Activated CD8-positive, alpha-beta memory T cell treated with anti-CD3 and anti-CD28 coated beads, Interleukin-2, amount 50 U/mL, for 24 hours (primary cell): Measurements from ENCODE around the gene SULF2.

ENCODE experiments used
- DNase-seq: peaks from one replicate; pipeline ENCODE4 v3.0.0-alpha.2; 2020; ENCODE audit errors: extremely low read depth

The SULF2 gene

GRCh38 chr20:47669152-47669425 lies 116.2 kb downstream of the SULF2 start:
- no peak for DNase-seq

GRCh38 chr20:47668313-47669151 lies 116.7 kb downstream of the SULF2 start:
- DNase-seq = no peak

GRCh38 chr20:47667531-47668312 lies 117.6 kb downstream of the SULF2 start:
- no peak for DNase-seq

GRCh38 chr20:47667086-47667485 lies 118.2 kb downstream of the SULF2 start:
- no peak for DNase-seq

DNA sequence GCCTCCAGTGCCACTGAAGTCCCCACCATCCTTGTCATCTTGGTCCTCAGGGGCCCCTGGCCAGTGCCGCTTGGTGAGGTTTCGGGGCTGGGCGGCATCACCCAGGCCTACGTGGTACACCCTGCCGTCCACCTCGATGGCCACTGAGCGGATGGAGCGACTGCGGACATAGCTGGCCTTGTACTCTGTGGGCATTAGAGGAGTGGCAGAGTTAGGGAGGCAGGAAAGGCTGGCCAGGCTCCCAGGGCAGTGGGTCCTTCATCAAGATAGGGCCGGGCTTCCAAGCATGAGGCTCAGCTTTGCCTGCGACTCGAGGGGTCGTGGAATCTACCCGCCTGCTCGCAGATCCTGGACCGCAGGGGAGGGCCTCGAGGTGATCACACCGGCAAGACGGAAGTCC lies 119.0 kb downstream of the SULF2 start:
- no peak for DNase-seq

DNA sequence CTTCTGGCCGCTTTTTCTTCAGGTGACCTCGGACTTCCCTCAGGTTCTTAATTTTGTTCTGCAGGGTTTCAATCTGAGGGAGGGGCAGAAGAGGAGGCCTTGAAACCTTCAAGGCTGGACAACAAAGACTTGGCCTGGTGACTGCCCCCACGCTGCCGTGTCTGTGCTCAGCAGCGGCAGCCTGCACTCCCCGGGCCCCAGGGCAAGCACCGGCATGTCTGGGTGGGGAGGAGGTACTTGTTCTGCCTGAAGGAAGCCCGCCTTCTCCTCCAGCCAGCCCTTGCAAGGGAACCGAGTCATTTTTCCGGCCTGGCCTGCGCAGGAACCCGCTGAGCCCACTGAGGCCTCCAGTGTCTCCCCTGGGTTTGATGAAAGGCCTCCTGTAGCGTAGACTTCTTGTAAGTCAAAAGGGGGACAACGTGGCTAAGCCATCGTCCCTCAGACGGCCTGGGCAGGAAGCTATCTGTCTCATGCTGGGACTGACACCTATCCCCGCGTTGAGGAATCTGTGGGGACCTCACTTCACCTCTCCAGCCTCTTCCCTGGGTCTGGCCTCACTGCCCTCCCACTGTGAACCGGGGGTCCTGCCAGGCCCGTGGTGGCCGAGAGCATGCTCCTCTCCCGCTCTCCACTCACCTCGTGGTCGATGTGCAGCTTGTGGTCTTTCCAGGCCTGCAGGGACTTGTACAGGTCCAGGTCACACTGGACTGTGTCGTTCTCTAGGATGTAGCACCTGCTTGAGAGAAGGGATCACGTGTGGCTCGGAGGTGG lies 119.9 kb downstream of the SULF2 start:
- DNase-seq = no peak

DNA sequence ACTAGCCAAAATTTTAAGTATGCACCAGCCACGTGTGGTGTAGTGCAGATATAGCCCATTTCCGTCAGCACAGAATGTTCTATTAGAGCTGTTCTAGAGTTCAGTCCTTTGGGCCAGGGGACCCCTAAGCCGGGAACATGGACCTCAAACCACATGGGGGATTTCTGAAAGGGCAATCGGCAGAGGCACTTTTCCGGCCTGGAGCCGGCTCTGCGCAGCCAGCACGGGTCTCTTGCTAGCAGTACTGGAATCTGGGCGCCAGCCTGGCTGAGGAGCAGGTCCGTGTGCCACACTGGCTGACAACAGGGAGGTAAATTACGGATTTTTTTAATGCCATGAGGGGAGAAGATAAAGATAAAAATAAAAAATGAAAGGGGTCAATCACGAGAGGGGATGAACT lies 120.5 kb downstream of the SULF2 start:
- DNase-seq = no peak

- no peak for DNase-seq
Measured at GRCh38 chr20:47664068-47664437, 121.2 kb downstream of the SULF2 start.

DNA sequence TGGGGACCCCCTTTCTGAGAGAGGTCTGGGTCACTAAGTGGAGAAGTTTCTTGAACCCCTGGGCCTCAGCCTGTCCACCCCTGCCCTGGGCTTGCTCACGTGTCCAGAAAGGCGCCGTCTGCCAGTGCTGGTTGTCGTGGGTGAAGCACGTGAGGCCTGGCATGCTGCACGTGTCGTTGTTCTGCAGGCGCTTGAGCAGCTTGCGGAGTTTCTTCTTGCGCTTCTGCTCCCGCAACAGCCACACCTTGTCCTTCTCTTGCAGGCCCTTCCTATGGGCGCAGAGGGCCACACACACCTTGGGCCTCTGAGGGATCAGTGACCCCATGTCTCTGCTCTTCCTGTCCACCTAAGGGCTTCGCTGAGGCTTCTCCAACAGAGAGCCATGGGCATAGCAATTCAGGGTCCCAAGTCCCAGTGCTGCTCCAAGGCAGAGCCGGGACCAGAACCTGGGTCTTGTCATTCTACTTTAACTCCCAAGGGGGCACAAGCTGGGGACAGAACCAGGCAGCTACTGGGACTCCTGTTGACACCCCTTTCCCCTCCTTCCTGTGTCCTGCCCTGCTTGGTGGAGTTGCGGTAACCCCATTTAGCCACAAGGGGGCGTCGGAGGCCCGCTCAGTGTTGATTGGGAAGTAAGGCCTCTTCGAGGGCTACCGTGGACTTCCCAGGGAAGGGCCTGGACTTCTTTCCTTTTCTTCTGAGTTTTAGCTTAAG lies 121.8 kb downstream of the SULF2 start:
- peak; percentile 39 for DNase-seq

DNA sequence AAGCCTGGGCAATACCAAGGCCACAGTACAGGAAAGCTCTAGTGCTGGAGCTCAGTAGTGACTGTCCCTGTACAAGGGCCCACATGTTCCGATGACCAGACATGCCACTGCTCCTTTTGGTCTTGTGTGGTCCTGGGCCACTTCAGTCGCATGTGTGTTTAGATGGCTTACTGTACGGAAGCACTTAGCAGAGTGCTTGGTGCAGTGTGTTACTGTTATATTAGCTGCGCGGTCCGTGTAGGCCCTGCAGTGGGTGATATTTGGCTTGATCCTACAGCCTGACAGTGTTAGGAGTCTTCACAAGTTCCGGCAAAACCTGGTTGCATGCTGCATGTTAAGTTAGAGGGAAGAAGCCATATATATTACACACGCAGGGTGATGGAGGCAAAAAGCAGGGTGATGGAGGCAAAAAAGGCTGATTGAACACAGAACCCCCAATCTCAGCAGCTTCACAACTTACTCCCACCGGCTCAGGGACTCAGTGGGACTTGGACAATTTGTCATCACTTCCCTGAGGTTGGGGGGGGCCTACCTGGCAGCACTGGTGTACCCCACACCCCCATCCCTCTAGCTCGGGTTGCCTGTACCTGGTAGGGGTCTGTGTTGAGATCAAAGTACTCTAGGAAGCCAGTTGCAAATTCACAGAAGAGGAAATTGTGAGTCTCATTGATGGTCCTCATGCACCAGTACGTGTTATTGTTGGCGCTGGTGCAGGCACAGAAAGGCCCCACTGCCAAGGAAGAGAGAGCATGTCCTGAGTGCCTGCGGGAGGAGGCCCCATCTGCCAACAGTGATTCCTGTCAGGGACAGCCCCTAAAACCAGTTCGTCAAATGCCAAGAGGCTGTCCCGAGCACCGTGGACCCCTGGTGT lies 122.6 kb downstream of the SULF2 start:
- DNase-seq = no peak

DNA sequence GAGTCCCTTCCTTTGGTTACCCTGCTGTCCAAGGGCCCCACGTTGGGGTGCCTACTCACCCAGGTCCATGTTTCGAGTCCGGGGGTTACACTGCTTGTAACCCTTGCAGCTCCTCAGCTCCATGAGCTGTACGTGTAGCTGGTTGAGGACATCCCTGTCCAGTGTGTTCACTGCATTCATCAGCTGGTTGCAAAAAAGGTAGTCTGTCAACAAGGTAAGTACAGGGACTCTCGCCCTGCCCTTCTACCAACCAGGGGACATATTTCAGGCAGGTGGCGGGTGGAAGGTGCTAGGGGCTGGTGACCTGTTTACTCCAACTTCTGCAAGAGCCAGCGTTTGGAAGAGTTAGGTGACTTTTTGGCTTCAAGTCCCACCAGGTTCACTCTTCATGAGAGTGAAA lies 123.6 kb downstream of the SULF2 start:
- no peak for DNase-seq

DNA sequence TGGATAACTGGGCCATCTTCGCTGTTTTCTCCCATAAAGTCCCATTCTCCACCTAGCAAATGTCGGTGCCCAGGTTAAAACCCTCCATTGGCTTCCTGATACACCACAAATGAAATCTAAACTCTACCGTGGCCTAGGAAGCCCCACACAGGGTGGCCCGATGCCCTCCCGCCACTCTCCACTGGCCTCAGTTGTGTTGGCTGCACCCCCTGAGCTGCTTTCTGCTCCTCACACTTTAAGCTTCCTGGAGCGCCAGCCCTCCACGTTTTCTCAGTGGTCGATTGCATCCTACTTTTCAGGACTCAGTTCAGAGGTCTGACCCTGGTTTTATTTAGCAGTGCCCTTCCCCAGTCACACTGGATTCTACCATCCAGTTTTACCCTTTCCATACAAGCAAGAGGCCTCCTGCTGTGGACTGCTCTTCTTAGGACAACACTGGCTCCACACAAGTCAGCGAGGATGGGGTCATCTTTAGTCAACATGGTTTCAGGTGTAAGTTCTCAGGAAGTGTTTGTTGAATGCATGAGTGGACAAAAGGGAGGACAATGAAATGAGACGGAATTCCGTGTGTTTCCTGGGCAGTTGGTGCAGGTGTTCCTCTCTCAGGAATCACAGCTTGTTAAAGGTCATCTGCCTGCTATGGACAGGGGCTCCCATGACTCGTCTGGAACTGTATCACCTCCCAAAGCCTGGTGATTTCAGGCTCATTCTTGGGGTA lies 124.1 kb downstream of the SULF2 start:
- no peak for DNase-seq

DNA sequence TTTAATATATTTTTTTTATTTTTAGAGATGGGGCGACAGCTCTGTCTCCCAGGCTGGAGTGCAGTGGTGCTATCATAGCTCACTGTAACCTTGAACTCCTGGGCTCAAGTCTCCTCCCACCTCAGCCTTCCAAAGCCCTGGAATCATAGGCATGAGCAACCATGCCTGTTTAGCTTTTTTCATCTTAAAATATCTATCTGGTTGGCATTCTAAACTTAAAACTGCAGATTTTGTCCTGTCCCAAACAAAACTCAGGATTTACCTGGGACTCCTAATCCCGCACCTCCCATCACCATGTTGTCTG lies 124.7 kb downstream of the SULF2 start:
- DNase-seq = no peak

DNA sequence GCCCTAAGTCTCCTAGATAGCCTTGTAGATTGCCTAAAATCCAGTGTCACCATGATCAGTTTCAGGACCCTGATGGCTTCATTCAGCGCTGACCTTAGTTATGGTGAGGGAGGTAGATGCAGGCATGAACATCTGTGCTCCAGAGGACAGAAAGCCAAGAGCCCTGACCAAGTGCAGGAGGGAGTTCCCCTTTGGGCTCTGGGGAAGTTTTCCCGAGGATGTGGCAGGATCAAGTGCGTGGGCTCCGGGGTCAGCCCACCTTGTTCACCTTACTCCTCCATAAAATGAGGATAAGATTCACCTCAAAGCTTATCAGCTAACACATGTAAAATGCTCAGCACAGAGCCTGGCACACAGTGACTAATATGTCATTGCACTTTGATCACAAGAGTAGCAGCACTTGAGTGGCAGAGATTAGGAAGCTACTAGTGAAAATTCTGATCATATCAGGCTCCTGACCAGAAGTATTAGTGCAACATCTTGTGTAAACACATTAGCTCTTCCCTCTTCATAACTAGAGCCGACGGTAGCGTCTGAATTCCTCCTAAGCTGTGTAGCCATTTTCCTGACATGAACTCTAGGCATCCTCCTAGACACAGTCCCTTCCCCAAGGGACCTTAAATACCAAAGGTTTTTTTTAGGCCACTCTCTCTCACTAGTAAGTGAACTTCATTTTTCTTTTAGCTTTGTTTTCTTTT lies 125.2 kb downstream of the SULF2 start:
- DNase-seq = no peak

GRCh38 chr20:47656318-47656717 lies 129.0 kb downstream of the SULF2 start:
- no peak for DNase-seq

DNA sequence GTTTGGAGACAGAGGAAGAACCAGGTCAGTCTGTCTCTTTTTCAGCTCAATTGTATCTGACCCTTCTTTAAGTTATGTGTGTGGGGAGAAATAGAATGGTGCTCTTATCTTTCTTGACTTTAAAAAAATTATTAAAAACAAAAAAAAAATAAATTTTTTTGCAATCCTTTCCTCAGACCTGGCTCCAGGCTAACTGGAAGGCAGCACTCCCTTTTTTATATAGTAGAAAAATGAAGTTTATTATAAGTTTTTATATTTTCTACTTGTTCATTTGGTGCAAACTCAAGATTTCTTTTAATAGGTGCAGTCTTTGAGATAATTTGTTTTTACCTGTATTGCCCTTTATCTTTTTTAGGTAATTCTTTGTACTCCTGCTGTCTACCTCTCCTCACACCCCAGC lies 129.6 kb downstream of the SULF2 start:
- DNase-seq = no peak

- no peak for DNase-seq
Measured at GRCh38 chr20:47654370-47654769, 130.9 kb downstream of the SULF2 start.

DNA sequence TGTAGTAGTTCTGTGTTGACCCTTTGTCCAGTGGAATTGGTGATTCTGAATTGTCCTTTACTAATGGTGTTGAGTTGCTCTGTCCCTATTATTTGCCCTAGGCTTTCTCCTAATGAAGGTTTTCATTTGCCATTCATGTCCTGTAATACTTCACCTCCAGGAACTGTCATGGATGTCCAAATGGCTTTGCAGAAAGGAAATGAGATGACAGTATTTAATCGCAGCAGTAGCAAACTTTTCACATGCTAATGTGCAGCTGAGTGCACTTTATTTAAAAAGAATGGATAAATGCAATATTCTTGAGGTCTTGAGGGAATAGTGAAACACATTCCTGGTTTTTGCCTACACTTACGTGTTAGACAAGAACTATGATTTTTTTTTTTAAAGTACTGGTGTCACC lies 131.4 kb downstream of the SULF2 start:
- DNase-seq = no peak

GRCh38 chr20:47652794-47653193 lies 132.5 kb downstream of the SULF2 start:
- no peak for DNase-seq

DNA sequence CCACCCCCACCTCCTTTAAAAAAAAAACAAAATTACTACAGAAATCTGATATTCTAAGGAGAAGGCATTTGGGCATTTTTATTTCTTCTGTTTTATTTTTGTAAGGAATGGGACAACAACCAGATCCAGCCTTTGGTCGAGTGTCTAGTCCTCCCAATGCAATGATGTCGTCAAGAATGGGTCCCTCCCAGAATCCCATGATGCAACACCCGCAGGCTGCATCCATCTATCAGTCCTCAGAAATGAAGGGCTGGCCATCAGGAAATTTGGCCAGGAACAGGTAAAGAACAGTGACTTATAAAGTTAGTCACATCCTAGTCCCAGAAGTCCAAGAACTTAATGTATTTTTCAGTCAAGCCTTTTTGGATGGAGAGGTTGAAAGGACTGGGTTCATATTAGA lies 133.0 kb downstream of the SULF2 start:
- DNase-seq = no peak
